Inflammatory macrophage (primary cell): ENCODE data around the gene RIC3.

Experiments used
- DNase-seq, 2 donors: peaks; one replicate each; pipeline ENCODE4 v3.0.0-alpha.2; 2020 to 2022

RIC3 gene

GRCh38 chr11:8086001-8086479 is 82.8 kb downstream of the RIC3 start:
- DNase-seq: no peak

GRCh38 chr11:8085011-8085645 is 83.7 kb downstream of the RIC3 start:
- DNase-seq: no peak

GRCh38 chr11:8084352-8084751 is 84.5 kb downstream of the RIC3 start:
- DNase-seq: no peak

GRCh38 chr11:8083871-8084281 is 84.9 kb downstream of the RIC3 start:
- DNase-seq: no peak

- no peak for DNase-seq
Measured at GRCh38 chr11:8083088-8083395, 85.8 kb downstream of the RIC3 start.

- no peak for DNase-seq
Measured at GRCh38 chr11:8082391-8083087, 86.3 kb downstream of the RIC3 start.

- DNase-seq: no peak
Measured at GRCh38 chr11:8081591-8082250, 87.1 kb downstream of the RIC3 start.

- no peak for DNase-seq
Measured at GRCh38 chr11:8080674-8081590, 87.9 kb downstream of the RIC3 start, which contains the start of gene TUB. Gene TUB (plus strand): TSS chr11:8081211. CDS start chr11:8081511, 300 bp downstream.

GRCh38 chr11:8080069-8080670 is 88.7 kb downstream of the RIC3 start:
- DNase-seq: no peak

- DNase-seq: no peak
Measured at GRCh38 chr11:8079111-8079675, 89.6 kb downstream of the RIC3 start.

GRCh38 chr11:8075119-8075726 is 93.6 kb downstream of the RIC3 start:
- DNase-seq: no peak

- no peak for DNase-seq
Measured at GRCh38 chr11:8071616-8072581, 96.9 kb downstream of the RIC3 start.

GRCh38 chr11:8070417-8071115 is 98.3 kb downstream of the RIC3 start:
- peak; percentile 14 to 15 for DNase-seq

GRCh38 chr11:8069771-8070170 is 99.1 kb downstream of the RIC3 start:
- no peak for DNase-seq

GRCh38 chr11:8068605-8069221 is 100.1 kb downstream of the RIC3 start:
- no peak for DNase-seq

GRCh38 chr11:8067929-8068575 is 100.8 kb downstream of the RIC3 start:
- no peak for DNase-seq

- DNase-seq: no peak
Measured at GRCh38 chr11:8067567-8067928, 101.3 kb downstream of the RIC3 start.

GRCh38 chr11:8066911-8067455 is 101.8 kb downstream of the RIC3 start:
- no peak for DNase-seq
